Stomach (tissue), 9 donors: ENCODE results near the gene WNT2B. TPM values are rescaled to one million over a fixed set of nuclear protein-coding genes. Genes with fewer than 3 reads are reported as not detected.

Source experiments
- DNase-seq, 2 donors: peaks; one replicate each; pipeline versions ENCODE4 v3.0.0 to v3.0.0-alpha.2; 2013 to 2019
- H3K27ac ChIP-seq, 5 donors: fragments of 200-600 bp in 4 of 5; sonication (generic) in 4 of 5; one replicate each; pipeline ENCODE4 v1.5.1; 2013 to 2019; ENCODE audit warnings: mild to moderate bottlenecking in 1 of 5, moderate library complexity in 1 of 5
- H3K27me3 ChIP-seq, 3 donors: fragments of 200-600 bp; sonication (generic); one replicate each; pipeline ENCODE4 v1.5.1; 2017 to 2019; ENCODE audit warnings: mixed run types in 1 of 3
- H3K36me3 ChIP-seq, 4 donors: fragments of 200-600 bp; sonication (generic); 1 replicate in 3 of 4; 2 replicates in 1 of 4; pipeline ENCODE4 v1.5.1; 2016 to 2019
- H3K4me1 ChIP-seq, 4 donors: fragments of 200-600 bp; sonication (generic); one replicate each; pipeline ENCODE4 v1.5.1; 2016 to 2019
- H3K4me3 ChIP-seq, 4 donors: fragments of 200-600 bp; sonication (generic) in 3 of 4; one replicate each; pipeline ENCODE4 v1.5.1; 2016 to 2019; ENCODE audit warnings: mild to moderate bottlenecking in 1 of 4
- H3K9me3 ChIP-seq, 4 donors: fragments of 200-600 bp; sonication (generic); one replicate each; pipeline ENCODE4 v1.5.1; 2016 to 2019
- EP300 ChIP-seq: sonication (generic); formaldehyde crosslinking; IDR thresholded peaks from one replicate; pipeline ENCODE4 v1.6.1; 2017; ENCODE audit warnings: antibody characterized with exemption
- POLR2A ChIP-seq, 4 donors: fragments of 450-650 bp; IDR thresholded peaks; one replicate each; pipeline ENCODE4 v1.6.1; 2016; ENCODE audit warnings: antibody characterized with exemption in 4 of 4, control low read depth in 2 of 4, mild to moderate bottlenecking in 1 of 4, moderate library complexity in 1 of 4
- POLR2AphosphoS5 ChIP-seq, 3 donors: sonication (generic); formaldehyde crosslinking; IDR thresholded peaks; one replicate each; pipeline ENCODE4 v1.6.1; 2016; ENCODE audit warnings: antibody characterized with exemption in 3 of 3
- WGBS, 5 donors: extraction: QIAGEN DNeasy Blood & Tissue Kit in 3 of 5; methylation state at CpG; one replicate each; pipeline versions ENCODE4 v1.1.5 to v1.1.7; 2013 to 2018; 5-methylcytosine and 5-hydroxymethylcytosine counted together
- intact Hi-C: fragments of 100-400 bp; cut with DNase I; formaldehyde crosslinking; loops from one replicate; pipeline ENCODE4 v1.15.1; 2023; ENCODE audit warnings: low total_unique reads
- polyA plus RNA-seq, 3 donors: library from polyadenylated mRNA; stranded (reverse); fragments of 200-250 nt; gene quantifications; one replicate each; pipeline ENCODE4 v1.2.3, GENCODE V29; 2013
- total RNA-seq, 5 donors: library from RNA; depleted of rRNA; stranded (reverse); fragments of >200 nt; gene quantifications; one replicate each; pipeline versions ENCODE4 v1.1.0 to v1.2.3, GENCODE V29; 2014 to 2016
- TF ChIP-seq, protein P1 (sequence below), 7 experiments: fragments of 450-650 bp in 4 of 7; fragments of 200-600 bp in 3 of 7; sonication (generic) in 3 of 7; IDR thresholded peaks; one replicate each; pipeline ENCODE4 v1.5.1; 2016 to 2019; ENCODE audit warnings: antibody characterized with exemption in 7 of 7, control low read depth in 2 of 7, mild to moderate bottlenecking in 1 of 7
- donor health status: healthy with polysubstance abuse.
- donor health status: Bipolar disorder and iron deficiency.
- donor health status: healthy.

The WNT2B gene
- total and polyA plus RNA-seq, 8 donors, result 1.7 to 19.5 (median 2.7) TPM; not detected in 1

DNA sequence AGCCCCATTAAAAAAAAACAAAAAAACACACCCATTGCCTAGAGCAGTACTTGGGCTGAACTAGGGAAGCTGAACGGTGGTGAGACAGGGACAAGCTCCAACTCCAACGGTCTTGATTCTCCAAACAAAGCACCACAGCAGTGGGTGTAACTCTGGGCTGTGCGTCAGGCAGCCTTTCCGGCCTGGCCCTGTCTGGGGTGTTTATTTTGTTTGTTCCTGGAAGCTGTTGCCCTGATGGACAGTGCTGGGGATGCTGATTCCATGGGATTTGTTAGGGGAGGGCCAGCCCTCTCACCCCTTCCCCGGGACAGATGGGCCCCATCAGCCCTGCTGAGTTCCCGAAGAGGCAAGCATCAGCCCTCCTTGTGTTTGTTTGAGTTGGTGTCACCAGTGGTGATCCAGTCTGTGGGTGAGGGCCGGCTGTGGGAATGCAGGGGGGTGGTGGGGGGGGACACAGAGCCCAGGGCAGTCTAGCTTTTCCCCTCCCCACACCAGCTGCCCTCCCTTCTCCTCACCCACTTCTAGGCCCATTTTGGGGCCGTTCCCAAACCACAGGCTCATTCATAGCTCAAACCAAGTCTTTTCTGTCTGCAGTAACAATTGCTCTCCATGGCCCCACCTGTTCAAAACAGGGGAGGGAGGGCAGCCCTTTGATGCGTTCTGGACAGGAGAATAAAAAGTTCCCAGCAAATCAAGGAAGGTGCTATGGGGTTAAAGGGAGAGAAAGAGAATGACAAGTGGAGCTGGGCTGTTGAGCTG is 4.5 kb downstream of the WNT2B start:
- Histone ChIP-seq H3K4me1 (peaks cover 13 to 28% (median 22%) of the 10 kb centered on the region in 4 donors), H3K27ac (peak overlapping the region in 4 of 5 donors; percentile 24 to 65 (median 46)), H3K27me3 (peaks cover 10 to 33% (median 26%) of the 10 kb centered on the region in 3 donors), H3K9me3 (no peaks in the 10 kb centered on the region), H3K36me3 (peaks cover 0 to 15% (median 8%) of the 10 kb centered on the region in 4 donors), H3K4me3 (no peak overlapping the region)
- peak; percentile 32 to 68 for DNase-seq
- intact Hi-C loops, result no loop called here
- TF ChIP-seq, protein P1, sequence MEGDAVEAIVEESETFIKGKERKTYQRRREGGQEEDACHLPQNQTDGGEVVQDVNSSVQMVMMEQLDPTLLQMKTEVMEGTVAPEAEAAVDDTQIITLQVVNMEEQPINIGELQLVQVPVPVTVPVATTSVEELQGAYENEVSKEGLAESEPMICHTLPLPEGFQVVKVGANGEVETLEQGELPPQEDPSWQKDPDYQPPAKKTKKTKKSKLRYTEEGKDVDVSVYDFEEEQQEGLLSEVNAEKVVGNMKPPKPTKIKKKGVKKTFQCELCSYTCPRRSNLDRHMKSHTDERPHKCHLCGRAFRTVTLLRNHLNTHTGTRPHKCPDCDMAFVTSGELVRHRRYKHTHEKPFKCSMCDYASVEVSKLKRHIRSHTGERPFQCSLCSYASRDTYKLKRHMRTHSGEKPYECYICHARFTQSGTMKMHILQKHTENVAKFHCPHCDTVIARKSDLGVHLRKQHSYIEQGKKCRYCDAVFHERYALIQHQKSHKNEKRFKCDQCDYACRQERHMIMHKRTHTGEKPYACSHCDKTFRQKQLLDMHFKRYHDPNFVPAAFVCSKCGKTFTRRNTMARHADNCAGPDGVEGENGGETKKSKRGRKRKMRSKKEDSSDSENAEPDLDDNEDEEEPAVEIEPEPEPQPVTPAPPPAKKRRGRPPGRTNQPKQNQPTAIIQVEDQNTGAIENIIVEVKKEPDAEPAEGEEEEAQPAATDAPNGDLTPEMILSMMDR (IDR thresholded peaks at IDR 0.05), result no peak
- TF ChIP-seq POLR2AphosphoS5 (IDR thresholded peaks at IDR 0.05), result peak in 1 of 3 donors; percentile 44
- TF ChIP-seq EP300, result no peak
- 46 to 54% (median 49%) methylated on average over 6 to 9 of the region's 9 CpGs for WGBS, 5 donors

DNA sequence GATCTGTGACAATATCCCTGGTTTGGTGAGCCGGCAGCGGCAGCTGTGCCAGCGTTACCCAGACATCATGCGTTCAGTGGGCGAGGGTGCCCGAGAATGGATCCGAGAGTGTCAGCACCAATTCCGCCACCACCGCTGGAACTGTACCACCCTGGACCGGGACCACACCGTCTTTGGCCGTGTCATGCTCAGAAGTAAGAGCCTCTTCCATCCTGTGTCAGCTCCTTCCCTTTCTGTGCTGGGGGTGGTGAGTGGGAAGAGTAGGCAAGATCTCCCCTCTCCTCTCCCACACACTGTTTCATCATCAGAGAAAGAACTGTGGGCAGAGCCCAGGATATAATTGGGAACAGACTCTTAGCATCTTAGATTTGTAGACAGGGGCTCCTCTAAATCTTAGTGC is 6.1 kb downstream of the WNT2B start:
- Histone ChIP-seq H3K4me1 (peaks cover 3 to 13% (median 9%) of the 10 kb centered on the region in 4 donors), H3K27me3 (peaks cover 0 to 17% (median 10%) of the 10 kb centered on the region in 3 donors), H3K9me3 (no peaks in the 10 kb centered on the region), H3K27ac (peak overlapping the region in 2 of 5 donors; percentile 24 to 32), H3K36me3 (peaks cover 0 to 15% (median 8%) of the 10 kb centered on the region in 4 donors), H3K4me3 (no peak overlapping the region)
- 91 to 96% (median 93%) methylated on average over 11 to 12 of the region's 12 CpGs for WGBS, 5 donors
- intact Hi-C loops, result no loop called here
- TF ChIP-seq, protein P1 (IDR thresholded peaks at IDR 0.05), result no peak
- TF ChIP-seq POLR2A (IDR thresholded peaks at IDR 0.05), result no peak
- TF ChIP-seq EP300, result no peak
- TF ChIP-seq POLR2AphosphoS5 (IDR thresholded peaks at IDR 0.05), result no peak
- DNase-seq, result no peak

DNA sequence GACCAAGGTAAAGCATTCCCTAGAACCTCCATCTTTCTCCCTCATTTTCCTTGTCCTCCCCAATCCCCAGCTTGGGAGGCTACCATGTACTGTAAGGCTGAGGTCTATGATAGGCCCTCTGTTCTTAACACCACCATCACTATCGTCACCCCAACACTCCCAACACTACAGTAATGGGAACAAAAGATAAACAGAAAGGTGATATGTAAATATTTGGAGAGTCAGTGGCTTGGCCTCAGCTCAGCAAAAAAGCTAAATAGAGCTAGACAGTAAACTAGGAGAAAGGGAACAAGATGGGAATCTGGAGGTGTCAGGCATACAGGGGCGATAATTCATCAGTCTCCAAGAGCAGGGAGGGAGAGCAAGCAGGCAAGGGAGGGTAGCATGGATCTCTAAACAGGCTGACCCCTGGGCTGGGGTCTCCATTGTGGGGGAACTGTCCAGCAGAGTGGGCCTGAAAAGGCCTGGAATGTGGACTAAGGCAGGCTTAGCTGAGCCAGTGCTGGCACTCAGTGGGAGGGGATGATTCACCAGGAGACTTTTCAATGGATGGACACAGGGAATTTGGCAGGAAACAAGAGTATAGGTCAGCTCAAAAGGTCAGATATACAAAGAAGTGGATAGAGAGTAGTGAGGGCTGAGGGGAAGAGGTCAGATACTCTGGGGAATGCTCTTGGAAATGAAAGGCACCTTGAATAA is 6.7 kb downstream of the WNT2B start:
- peaks cover 0 to 12% (median 4%) of the 10 kb centered on the region in 3 donors for H3K27me3 ChIP-seq
- H3K4me1 ChIP-seq, result peaks cover 3 to 13% (median 9%) of the 10 kb centered on the region in 4 donors
- no peak for DNase-seq
- intact Hi-C loops, result no loop called here
- TF ChIP-seq POLR2A (IDR thresholded peaks at IDR 0.05) (no peak), POLR2AphosphoS5 (IDR thresholded peaks at IDR 0.05) (no peak), EP300 (no peak)
- H3K36me3 ChIP-seq, result peaks cover 0 to 18% (median 10%) of the 10 kb centered on the region in 4 donors
- H3K9me3 ChIP-seq, result no peaks in the 10 kb centered on the region
- no peak overlapping the region for H3K4me3 ChIP-seq
- peak overlapping the region in 2 of 5 donors; percentile 24 to 32 for H3K27ac ChIP-seq
- 25 to 45% (median 35%) methylated on average over 2 of the region's 2 CpGs for WGBS, 5 donors

DNA sequence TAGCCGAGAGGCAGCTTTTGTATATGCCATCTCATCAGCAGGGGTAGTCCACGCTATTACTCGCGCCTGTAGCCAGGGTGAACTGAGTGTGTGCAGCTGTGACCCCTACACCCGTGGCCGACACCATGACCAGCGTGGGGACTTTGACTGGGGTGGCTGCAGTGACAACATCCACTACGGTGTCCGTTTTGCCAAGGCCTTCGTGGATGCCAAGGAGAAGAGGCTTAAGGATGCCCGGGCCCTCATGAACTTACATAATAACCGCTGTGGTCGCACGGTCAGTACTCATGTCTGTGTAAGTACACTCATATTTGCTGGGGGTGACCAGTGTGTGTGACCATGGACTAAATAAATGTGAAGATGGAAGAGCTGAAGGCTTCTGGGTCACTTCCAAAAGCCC is 7.4 kb downstream of the WNT2B start:
- no peaks in the 10 kb centered on the region for H3K9me3 ChIP-seq
- no peak overlapping the region for H3K4me3 ChIP-seq
- 93 to 97% (median 95%) methylated on average over 14 of the region's 14 CpGs for WGBS, 5 donors
- peaks cover 0 to 21% (median 10%) of the 10 kb centered on the region in 4 donors for H3K36me3 ChIP-seq
- DNase-seq, result no peak
- H3K27me3 ChIP-seq, result peaks cover 0 to 5% (median 0%) of the 10 kb centered on the region in 3 donors
- H3K27ac ChIP-seq, result peak overlapping the region in 1 of 5 donors; percentile 24
- intact Hi-C loops, result no loop called here
- TF ChIP-seq, protein P1 (IDR thresholded peaks at IDR 0.05), result no peak
- TF ChIP-seq POLR2AphosphoS5 (IDR thresholded peaks at IDR 0.05) (no peak), EP300 (no peak), POLR2A (IDR thresholded peaks at IDR 0.05) (no peak)
- H3K4me1 ChIP-seq, result peaks cover 3 to 13% (median 9%) of the 10 kb centered on the region in 4 donors
